ENCODE data around the gene EP400.
"Not testable (repeated sequence)": the region's sequence is repeated elsewhere in the genome, so short reads cannot be mapped to it uniquely, and the experiment has no call there.

Gene EP400

GRCh38 chr12:131959116-131959515 is 9.4 kb downstream of the EP400 start:
- H3K4me3 ChIP-seq (ENCODE audit: low read depth, low read length) = no peak overlapping the region
- ChIA-PET CTCF (interaction anchor here (1.2 to 1.4 kb wide), 2 partner anchors 11 to 41 kb away, joined by 3 to 4 read pairs; no protein-coding TSS in a partner anchor), POLR2A (no interaction called here)
- DNase-seq (ENCODE audit: low read depth, low spot score) = no peak
- TF ChIP-seq CTCF (IDR thresholded peaks at IDR 0.05; ENCODE audit: insufficient read depth, low read length, missing control alignments) = no peak

GRCh38 chr12:131959641-131960589 is 10.2 kb downstream of the EP400 start:
- H3K4me3 ChIP-seq (ENCODE audit: low read depth, low read length) = no peak overlapping the region
- TF ChIP-seq CTCF (IDR thresholded peaks at IDR 0.05; ENCODE audit: insufficient read depth, low read length, missing control alignments) = no peak
- POLR2A ChIA-PET = no interaction called here
- CTCF ChIA-PET = no interaction called here
- no peak for DNase-seq (ENCODE audit: low read depth, low spot score)

GRCh38 chr12:131960590-131961325 is 11.0 kb downstream of the EP400 start:
- DNase-seq (ENCODE audit: low read depth, low spot score); CTCF ChIA-PET; H3K4me3 ChIP-seq (ENCODE audit: low read depth, low read length); POLR2A ChIA-PET: not testable (repeated sequence)

- DNase-seq (ENCODE audit: low read depth, low spot score); POLR2A ChIA-PET; H3K4me3 ChIP-seq (ENCODE audit: low read depth, low read length); CTCF ChIA-PET: not testable (repeated sequence)
Measured at GRCh38 chr12:131961328-131961727, 11.6 kb downstream of the EP400 start.

- no peak for TF ChIP-seq CTCF (IDR thresholded peaks at IDR 0.05; ENCODE audit: insufficient read depth, low read length, missing control alignments)
- DNase-seq (ENCODE audit: low read depth, low spot score) = no peak
- H3K4me3 ChIP-seq (ENCODE audit: low read depth, low read length) = no peak overlapping the region
- POLR2A ChIA-PET = no interaction called here
- CTCF ChIA-PET = interaction anchor here (1.5 kb wide), 1 partner anchor 857 kb away, joined by 3 read pairs; no protein-coding TSS in a partner anchor
Measured at GRCh38 chr12:131962069-131962468, 12.3 kb downstream of the EP400 start.

GRCh38 chr12:131963381-131963780 is 13.6 kb downstream of the EP400 start:
- DNase-seq (ENCODE audit: low read depth, low spot score) = no peak
- ChIA-PET POLR2A (no interaction called here), CTCF (interaction anchor here (0.9 to 1.5 kb wide), 2 partner anchors 14 to 859 kb away, joined by 3 to 4 read pairs; partner anchors contain the start of gene EP400)
- TF ChIP-seq CTCF (IDR thresholded peaks at IDR 0.05; ENCODE audit: insufficient read depth, low read length, missing control alignments) = no peak
- H3K4me3 ChIP-seq (ENCODE audit: low read depth, low read length) = no peak overlapping the region

- POLR2A ChIA-PET = no interaction called here
- no peak for DNase-seq (ENCODE audit: low read depth, low spot score)
- no peak for TF ChIP-seq CTCF (IDR thresholded peaks at IDR 0.05; ENCODE audit: insufficient read depth, low read length, missing control alignments)
- CTCF ChIA-PET = no interaction called here
- no peak overlapping the region for H3K4me3 ChIP-seq (ENCODE audit: low read depth, low read length)
Measured at GRCh38 chr12:131965073-131965472, 15.3 kb downstream of the EP400 start.
